A549 (cell line): ENCODE results near the gene IQCF2.

Source experiments
- BCL3 ChIP-seq: fragments of >200 bp; sonication (Bioruptor Twin); formaldehyde crosslinking; IDR thresholded peaks from 3 replicates; pipeline ENCODE4 v1.6.1; 2016
- CEBPB ChIP-seq, 2 experiments: fragments of >200 bp in 1 of 2; sonication (Bioruptor Twin) in 1 of 2; formaldehyde crosslinking in 1 of 2; IDR thresholded peaks; 2 replicates each; pipeline ENCODE4 v1.6.1; 2012 to 2016
- CHD2 ChIP-seq: fragments of 150-350 bp; IDR thresholded peaks from 2 replicates; pipeline ENCODE4 v1.6.1; 2014; ENCODE audit warnings: low read length; ENCODE audit not compliant: partially characterized antibody
- CHD4 ChIP-seq: fragments of 200-600 bp; sonication (generic); IDR thresholded peaks from 2 replicates; pipeline ENCODE4 v1.6.1; 2016; ENCODE audit warnings: antibody characterized with exemption, mild to moderate bottlenecking, borderline replicate concordance
- CTCF ChIP-seq: fragments of >200 bp; sonication (Bioruptor Twin); formaldehyde crosslinking; IDR thresholded peaks from 3 replicates; pipeline ENCODE4 v1.5.1; 2016
- HDAC2 ChIP-seq: fragments of 200-600 bp; sonication (generic); IDR thresholded peaks from 2 replicates; pipeline ENCODE4 v1.6.1; 2016
- HMGXB4 ChIP-seq: fragments of 250-450 bp; sonication (Bioruptor Pico); IDR thresholded peaks from 2 replicates; pipeline ENCODE4 v1.5.0; 2021; ENCODE audit warnings: mild to moderate bottlenecking, moderate library complexity, borderline replicate concordance
- JUNB ChIP-seq: fragments of >200 bp; sonication (Bioruptor Twin); formaldehyde crosslinking; IDR thresholded peaks from 2 replicates; pipeline ENCODE4 v1.6.1; 2016
- POLR2A ChIP-seq: IDR thresholded peaks from 2 replicates; pipeline ENCODE4 v1.6.1; 2012; ENCODE audit warnings: mild to moderate bottlenecking, low read length
- POLR2AphosphoS2 ChIP-seq: conservative IDR thresholded peaks from 2 replicates; pipeline ENCODE4 v1.6.1; 2012; ENCODE audit warnings: low read length, improper control_type of control experiment, inconsistent platforms
- RARB ChIP-seq: fragments of 250-450 bp; sonication (Bioruptor Pico); IDR thresholded peaks from 2 replicates; pipeline ENCODE4 v1.8.0; 2021; ENCODE audit warnings: mild to moderate bottlenecking, moderate library complexity
- RCOR1 ChIP-seq: fragments of 150-350 bp; IDR thresholded peaks from 2 replicates; pipeline ENCODE4 v1.6.1; 2014; ENCODE audit warnings: antibody characterized with exemption, low read length, low read depth
- TF ChIP-seq, protein P1 (sequence below): fragments of 450-650 bp; IDR thresholded peaks from 2 replicates; pipeline ENCODE4 v1.6.1; 2014; ENCODE audit warnings: antibody characterized with exemption

- TF ChIP-seq, protein P1, sequence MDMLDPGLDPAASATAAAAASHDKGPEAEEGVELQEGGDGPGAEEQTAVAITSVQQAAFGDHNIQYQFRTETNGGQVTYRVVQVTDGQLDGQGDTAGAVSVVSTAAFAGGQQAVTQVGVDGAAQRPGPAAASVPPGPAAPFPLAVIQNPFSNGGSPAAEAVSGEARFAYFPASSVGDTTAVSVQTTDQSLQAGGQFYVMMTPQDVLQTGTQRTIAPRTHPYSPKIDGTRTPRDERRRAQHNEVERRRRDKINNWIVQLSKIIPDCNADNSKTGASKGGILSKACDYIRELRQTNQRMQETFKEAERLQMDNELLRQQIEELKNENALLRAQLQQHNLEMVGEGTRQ: no peak
- TF ChIP-seq CEBPB (IDR thresholded peaks at IDR 0.05) (no peak), CTCF (no peak), POLR2A (no peak), CHD4 (no peak), HMGXB4 (CRISPR knock-in tag) (no peak), JUNB (no peak), BCL3 (no peak), HDAC2 (no peak), RCOR1 (no peak), POLR2AphosphoS2 (no peak), RARB (no peak), CHD2 (no peak)
Measured at GRCh38 chr3:51896607-51897305, 35.3 kb downstream of the IQCF2 start.
